Measurements from ENCODE around the gene CENPM. TPM values are rescaled to one million over a fixed set of nuclear protein-coding genes. Genes with fewer than 3 reads are reported as not detected.

Gene CENPM
- total RNA-seq, 2 experiments from 2014 or later, result 189 to 354 TPM

GRCh38 chr22:41910050-41911000 is 36.6 kb downstream of the CENPM start:
- H3K4me3 ChIP-seq (ENCODE audit: low read depth, low read length, poor library complexity, severe bottlenecking), result no peak overlapping the region
- CTCF ChIA-PET (ENCODE audit: unreplicated experiment), result no interaction called here
- intact Hi-C loops (cut with micrococcal nuclease; ENCODE audit: unreplicated experiment), result loop anchor here (5.0 to 10.0 kb wide), 2 partner anchors 166 to 213 kb away; partner anchors contain the start of gene MEI1
- no peaks in the 10 kb centered on the region for H3K79me2 ChIP-seq (ENCODE audit: insufficient read depth, low read depth, low read length)
- DNase-seq (ENCODE audit: low spot score), result no peak
- POLR2A ChIA-PET, result no interaction called here
- no peak overlapping the region for H3K27ac ChIP-seq (ENCODE audit: low read depth, low read length, poor library complexity, severe bottlenecking)
- H3K4me2 ChIP-seq (ENCODE audit: low read length), result peak overlapping the region; percentile 31
- H3K9me3 ChIP-seq (ENCODE audit: low read length), result no peaks in the 10 kb centered on the region
- no peaks in the 10 kb centered on the region for H3K9me2 ChIP-seq (ENCODE audit: insufficient read depth, low read length)
- TF ChIP-seq EZH2phosphoT487 (IDR thresholded peaks at IDR 0.05; ENCODE audit: borderline replicate concordance, low read depth, low read length), result peak; percentile 76; the same call in 1 of the 2 replicates
- no peak for TF ChIP-seq CTCF (conservative IDR thresholded peaks at IDR 0.05; ENCODE audit: low read length)
- H2AFZ ChIP-seq (ENCODE audit: low read length), result no peak overlapping the region
- 0 out of 2 replicates have a peak, but pooled peaks cover 3% of the 10 kb centered on the region for H4K20me1 ChIP-seq (ENCODE audit: insufficient read depth, low read length)
- peaks cover 27% of the 10 kb centered on the region for H3K36me3 ChIP-seq (ENCODE audit: insufficient read depth, low read length)
- BruUV-seq (replicated peaks), result no TSS peak
- peaks cover 12% of the 10 kb centered on the region for H3K4me1 ChIP-seq (ENCODE audit: insufficient read depth, low read length, poor library complexity, severe bottlenecking)

- POLR2A ChIA-PET, result no interaction called here
- no TSS peak for BruUV-seq (replicated peaks)
- DNase-seq (ENCODE audit: low spot score), result peak; percentile 35
- CTCF ChIA-PET (ENCODE audit: unreplicated experiment), result no interaction called here
- Histone ChIP-seq H3K9me2 (ENCODE audit: insufficient read depth, low read length) (no peaks in the 10 kb centered on the region), H3K4me1 (ENCODE audit: insufficient read depth, low read length, poor library complexity, severe bottlenecking) (peaks cover 12% of the 10 kb centered on the region), H3K36me3 (ENCODE audit: insufficient read depth, low read length) (peaks cover 35% of the 10 kb centered on the region), H3K4me2 (ENCODE audit: low read length) (no peak overlapping the region; the same call in 1 of the 2 replicates), H2AFZ (ENCODE audit: low read length) (no peak overlapping the region), H4K20me1 (ENCODE audit: insufficient read depth, low read length) (0 out of 2 replicates have a peak, but pooled peaks cover 3% of the 10 kb centered on the region), H3K27ac (ENCODE audit: low read depth, low read length, poor library complexity, severe bottlenecking) (no peak overlapping the region), H3K79me2 (ENCODE audit: insufficient read depth, low read depth, low read length) (no peaks in the 10 kb centered on the region), H3K4me3 (ENCODE audit: low read depth, low read length, poor library complexity, severe bottlenecking) (no peak overlapping the region), H3K9me3 (ENCODE audit: low read length) (no peaks in the 10 kb centered on the region)
- intact Hi-C loops (cut with micrococcal nuclease; ENCODE audit: unreplicated experiment), result loop anchor here (5.0 to 10.0 kb wide), 2 partner anchors 165 to 212 kb away; partner anchors contain the start of gene MEI1
- TF ChIP-seq EZH2phosphoT487 (IDR thresholded peaks at IDR 0.05; ENCODE audit: borderline replicate concordance, low read depth, low read length), result no peak
- TF ChIP-seq CTCF (conservative IDR thresholded peaks at IDR 0.05; ENCODE audit: low read length), result no peak
Measured at GRCh38 chr22:41909310-41910049, 37.5 kb downstream of the CENPM start.
